ENCODE data around the gene SCN11A. TPM values are rescaled to one million over a fixed set of nuclear protein-coding genes. Genes with fewer than 3 reads are reported as not detected.
"Not testable (repeated sequence)": the region's sequence is repeated elsewhere in the genome, so short reads cannot be mapped to it uniquely, and the experiment has no call there.

SCN11A gene
- total RNA-seq, 1 experiment from 2014 or later = not detected

- DNase-seq (ENCODE audit: low read depth, low spot score) = no peak
- H3K36me3 ChIP-seq (ENCODE audit: control insufficient read depth, insufficient read depth, low read length) = no peaks in the 10 kb centered on the region
- H3K9me3 ChIP-seq (ENCODE audit: control insufficient read depth, insufficient read depth, low read depth, low read length) = no peaks in the 10 kb centered on the region; the same call in 1 of the 2 replicates
- BruUV-seq (replicated peaks) = no TSS peak
- TF ChIP-seq SIN3A (IDR thresholded peaks at IDR 0.05; ENCODE audit: borderline replicate concordance, insufficient read depth, low read depth, low read length) = no peak
- no peak for TF ChIP-seq TCF7L2 (IDR thresholded peaks at IDR 0.05; ENCODE audit: low read depth, low read length)
- TF ChIP-seq CTCF (IDR thresholded peaks at IDR 0.05) = no peak
- no peak for TF ChIP-seq REST (IDR thresholded peaks at IDR 0.05; ENCODE audit: insufficient read depth in 1 of 2, low read depth in 2 of 2, low read length in 1 of 2)
- no peak for TF ChIP-seq POLR2AphosphoS5 (IDR thresholded peaks at IDR 0.05; ENCODE audit: low read depth, low read length)
- ATAC-seq = no peak
- peaks cover 2% of the 10 kb centered on the region; the same call in 1 of the 2 replicates for H3K4me1 ChIP-seq (ENCODE audit: control insufficient read depth, insufficient read depth, low read length)
- in situ Hi-C loops (cut with HindIII; ENCODE audit: low pct_unique_long_range_greater_than_20kb, low sequenced_read_pairs) (no loop called here), intact Hi-C loops (cut with micrococcal nuclease; ENCODE audit: unreplicated experiment) (no loop called here)
- no peaks in the 10 kb centered on the region for H3K27me3 ChIP-seq (ENCODE audit: control insufficient read depth, insufficient read depth, low read length)
- no peak overlapping the region for H3K27ac ChIP-seq (ENCODE audit: low read length)
- POLR2A ChIA-PET = no interaction called here
- CTCF ChIA-PET = no interaction called here
- H3K4me3 ChIP-seq (ENCODE audit: low read depth in 2 of 2, low read length in 2 of 2) = no peak overlapping the region
Observed at GRCh38 chr3:39063143-39063542, 11.4 kb upstream of the SCN11A start.

DNA sequence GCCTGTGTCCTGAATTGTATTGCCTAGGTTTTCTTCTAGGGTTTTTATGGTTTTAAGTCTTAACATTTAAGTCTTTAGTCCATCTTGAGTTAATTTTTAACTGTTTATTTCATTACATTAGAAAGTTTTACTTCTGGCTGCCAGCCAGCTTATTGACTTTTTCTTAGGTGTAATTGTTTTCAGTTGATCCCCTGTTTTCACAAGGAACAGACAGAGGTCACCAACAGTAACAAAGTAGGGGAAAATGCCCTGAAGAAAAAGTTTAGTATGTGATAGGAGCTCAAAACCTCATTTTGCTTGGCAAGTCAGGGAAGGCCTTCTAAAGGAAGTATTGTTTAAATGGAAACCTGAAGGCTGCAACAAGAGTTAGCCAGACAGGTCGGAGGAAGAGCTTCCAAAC, 10.4 kb upstream of the SCN11A start:
- peaks cover 2% of the 10 kb centered on the region; the same call in 1 of the 2 replicates for H3K4me1 ChIP-seq (ENCODE audit: control insufficient read depth, insufficient read depth, low read length)
- TF ChIP-seq SIN3A (IDR thresholded peaks at IDR 0.05; ENCODE audit: borderline replicate concordance, insufficient read depth, low read depth, low read length) (no peak), TCF7L2 (IDR thresholded peaks at IDR 0.05; ENCODE audit: low read depth, low read length) (no peak), REST (IDR thresholded peaks at IDR 0.05; ENCODE audit: insufficient read depth in 1 of 2, low read depth in 2 of 2, low read length in 1 of 2) (no peak), CTCF (IDR thresholded peaks at IDR 0.05) (no peak), POLR2AphosphoS5 (IDR thresholded peaks at IDR 0.05; ENCODE audit: low read depth, low read length) (no peak)
- intact Hi-C loops (cut with micrococcal nuclease; ENCODE audit: unreplicated experiment) = no loop called here
- in situ Hi-C loops (cut with HindIII; ENCODE audit: low pct_unique_long_range_greater_than_20kb, low sequenced_read_pairs) = no loop called here
- CTCF ChIA-PET = no interaction called here
- POLR2A ChIA-PET = no interaction called here
- ATAC-seq (no peak), DNase-seq (ENCODE audit: low read depth, low spot score) (no peak)
- no TSS peak for BruUV-seq (replicated peaks)
- H3K4me3 ChIP-seq (ENCODE audit: low read depth in 2 of 2, low read length in 2 of 2) = no peak overlapping the region
- H3K36me3 ChIP-seq (ENCODE audit: control insufficient read depth, insufficient read depth, low read length) = no peaks in the 10 kb centered on the region
- H3K27ac ChIP-seq (ENCODE audit: low read length) = no peak overlapping the region
- H3K9me3 ChIP-seq (ENCODE audit: control insufficient read depth, insufficient read depth, low read depth, low read length) = no peaks in the 10 kb centered on the region; the same call in 1 of the 2 replicates
- no peaks in the 10 kb centered on the region for H3K27me3 ChIP-seq (ENCODE audit: control insufficient read depth, insufficient read depth, low read length)

DNA sequence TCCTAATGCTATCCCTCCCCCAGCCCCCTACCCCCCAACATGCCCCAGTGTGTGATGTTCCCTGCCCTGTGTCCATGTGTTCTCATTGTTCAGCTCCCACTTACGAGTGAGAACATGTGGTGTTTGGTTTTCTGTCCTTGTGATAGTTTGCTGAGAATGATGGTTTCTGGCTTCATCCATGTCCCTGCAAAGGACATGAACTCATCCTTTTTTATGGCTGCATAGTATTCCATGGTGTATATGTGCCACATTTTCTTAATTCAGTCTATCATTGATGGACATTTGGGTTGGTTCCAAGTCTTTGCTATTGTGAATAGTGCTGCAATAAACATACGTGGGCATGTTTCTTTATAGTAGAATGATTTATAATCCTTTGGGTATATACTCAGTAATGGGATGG, 9.5 kb upstream of the SCN11A start:
- ATAC-seq; H3K4me3 ChIP-seq (ENCODE audit: low read depth in 2 of 2, low read length in 2 of 2); H3K9me3 ChIP-seq (ENCODE audit: control insufficient read depth, insufficient read depth, low read depth, low read length); H3K36me3 ChIP-seq (ENCODE audit: control insufficient read depth, insufficient read depth, low read length); BruUV-seq (replicated peaks); intact Hi-C loops (cut with micrococcal nuclease; ENCODE audit: unreplicated experiment); H3K27me3 ChIP-seq (ENCODE audit: control insufficient read depth, insufficient read depth, low read length); in situ Hi-C loops (cut with HindIII; ENCODE audit: low pct_unique_long_range_greater_than_20kb, low sequenced_read_pairs); DNase-seq (ENCODE audit: low read depth, low spot score); POLR2A ChIA-PET; H3K27ac ChIP-seq (ENCODE audit: low read length); CTCF ChIA-PET; H3K4me1 ChIP-seq (ENCODE audit: control insufficient read depth, insufficient read depth, low read length): not testable (repeated sequence)
